ENCODE measurements around the gene SLC5A11. TPM values are rescaled to one million over a fixed set of nuclear protein-coding genes. Genes with fewer than 3 reads are reported as not detected.

The SLC5A11 gene
- total and polyA plus RNA-seq, 2 donors (not counting 1 experiment from before 2014, with no cell fraction given) = under 0.01 TPM; not detected in 1

DNA sequence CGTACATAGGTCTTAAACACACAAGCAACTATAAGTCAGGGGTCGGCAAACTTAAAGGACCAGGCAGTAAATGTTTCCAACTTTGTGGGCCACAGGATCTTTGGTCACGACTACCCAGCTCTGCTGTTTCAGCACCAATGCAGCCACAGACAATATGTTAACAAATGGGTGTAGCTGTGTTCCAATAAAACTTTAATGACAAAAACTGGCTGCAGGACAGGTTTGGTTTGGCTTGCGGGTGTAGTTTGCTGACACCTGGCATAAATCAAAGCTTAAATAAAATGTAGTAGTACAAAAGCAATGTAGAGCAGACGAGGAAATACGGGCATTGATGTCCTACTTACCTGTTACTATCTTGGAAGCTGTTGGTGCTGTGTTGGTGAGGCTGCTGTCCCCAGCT, 84.7 kb downstream of the SLC5A11 start:
- no peaks in the 10 kb centered on the region for H4K20me1 ChIP-seq (ENCODE audit: control insufficient read depth, extremely low read depth, insufficient read depth, low read length)
- TF ChIP-seq EZH2 (IDR thresholded peaks at IDR 0.05; ENCODE audit: low read length, missing control alignments) = no peak
- TF ChIP-seq CTCF (conservative IDR thresholded peaks at IDR 0.05 in 1 of 2, IDR thresholded peaks at IDR 0.05 in 1 of 2; ENCODE audit: low read depth in 1 of 2, low read length in 2 of 2) = no peak

GRCh38 chr16:24931091-24931490, 85.3 kb downstream of the SLC5A11 start:
- no peaks in the 10 kb centered on the region for H4K20me1 ChIP-seq (ENCODE audit: control insufficient read depth, extremely low read depth, insufficient read depth, low read length)
- H3K27me3 ChIP-seq (ENCODE audit: control insufficient read depth, insufficient read depth, low read length) = no peaks in the 10 kb centered on the region
- H3K36me3 ChIP-seq (ENCODE audit: control insufficient read depth, insufficient read depth, low read length) = peaks cover 25% of the 10 kb centered on the region
- H2AFZ ChIP-seq (ENCODE audit: low read length) = no peak overlapping the region
- H3K4me2 ChIP-seq (ENCODE audit: extremely low read depth, insufficient read depth, low read length) = no peak overlapping the region
- H3K79me2 ChIP-seq (ENCODE audit: control insufficient read depth, insufficient read depth, low read length) = no peaks in the 10 kb centered on the region
- no peak overlapping the region for H3K4me3 ChIP-seq (replicated peaks in 1 of 4; ENCODE audit: control extremely low read depth in 1 of 4, insufficient read depth in 1 of 4, low read depth in 3 of 4, low read length in 4 of 4)
- no peak for DNase-seq (ENCODE audit: low read depth in 2 of 2)
- H3K4me1 ChIP-seq (ENCODE audit: control insufficient read depth, extremely low read depth, insufficient read depth, low read length) = no peaks in the 10 kb centered on the region
- H3K9me3 ChIP-seq (ENCODE audit: control insufficient read depth, insufficient read depth, low read depth, low read length) = no peaks in the 10 kb centered on the region
- H3K27ac ChIP-seq (ENCODE audit: insufficient read depth, low read length) = no peak overlapping the region
- H3K9ac ChIP-seq (ENCODE audit: insufficient read depth, low read length) = no peak overlapping the region
- TF ChIP-seq EZH2 (IDR thresholded peaks at IDR 0.05; ENCODE audit: low read length, missing control alignments) (no peak), CTCF (conservative IDR thresholded peaks at IDR 0.05 in 1 of 2, IDR thresholded peaks at IDR 0.05 in 1 of 2; ENCODE audit: low read depth in 1 of 2, low read length in 2 of 2) (no peak)

More for the DNA sequence above, 84.7 kb downstream of the SLC5A11 start:
- no peaks in the 10 kb centered on the region for H3K4me1 ChIP-seq (ENCODE audit: control insufficient read depth, extremely low read depth, insufficient read depth, low read length)
- no peak overlapping the region for H3K4me3 ChIP-seq (replicated peaks in 1 of 4; ENCODE audit: control extremely low read depth in 1 of 4, insufficient read depth in 1 of 4, low read depth in 3 of 4, low read length in 4 of 4)
- H3K4me2 ChIP-seq (ENCODE audit: extremely low read depth, insufficient read depth, low read length) = no peak overlapping the region
- peaks cover 23% of the 10 kb centered on the region for H3K36me3 ChIP-seq (ENCODE audit: control insufficient read depth, insufficient read depth, low read length)
- no peaks in the 10 kb centered on the region for H3K9me3 ChIP-seq (ENCODE audit: control insufficient read depth, insufficient read depth, low read depth, low read length)
- no peak overlapping the region for H3K9ac ChIP-seq (ENCODE audit: insufficient read depth, low read length)
- no peak for DNase-seq (ENCODE audit: low read depth in 2 of 2)
- H3K27me3 ChIP-seq (ENCODE audit: control insufficient read depth, insufficient read depth, low read length) = no peaks in the 10 kb centered on the region
- no peak overlapping the region for H3K27ac ChIP-seq (ENCODE audit: insufficient read depth, low read length)
- no peaks in the 10 kb centered on the region for H3K79me2 ChIP-seq (ENCODE audit: control insufficient read depth, insufficient read depth, low read length)
- no peak overlapping the region for H2AFZ ChIP-seq (ENCODE audit: low read length)

DNA sequence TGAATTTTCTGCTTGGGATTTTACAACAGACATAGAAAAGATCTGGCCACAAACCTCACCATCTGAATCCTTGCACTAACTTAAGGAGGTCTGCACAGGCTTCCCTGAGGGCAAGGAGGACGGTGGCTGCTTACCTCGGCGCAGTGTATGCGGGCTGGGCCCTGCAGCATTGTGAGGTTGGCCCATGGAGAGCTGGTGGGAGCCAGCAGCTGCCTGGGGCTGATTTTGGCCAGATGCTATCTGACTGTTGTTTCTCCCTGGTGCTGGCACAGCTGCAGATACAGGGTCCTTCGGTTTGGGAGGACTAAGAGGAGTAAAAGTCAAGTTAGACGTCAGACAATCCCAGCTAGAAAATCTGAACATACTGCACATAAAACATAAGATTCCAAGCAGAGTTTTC, 89.6 kb downstream of the SLC5A11 start:
- Histone ChIP-seq H3K79me2 (ENCODE audit: control insufficient read depth, insufficient read depth, low read length) (no peaks in the 10 kb centered on the region), H3K4me3 (replicated peaks in 1 of 4; ENCODE audit: control extremely low read depth in 1 of 4, insufficient read depth in 1 of 4, low read depth in 3 of 4, low read length in 4 of 4) (no peak overlapping the region), H3K27ac (ENCODE audit: insufficient read depth, low read length) (no peak overlapping the region), H3K36me3 (ENCODE audit: control insufficient read depth, insufficient read depth, low read length) (peaks cover 19% of the 10 kb centered on the region), H3K9me3 (ENCODE audit: control insufficient read depth, insufficient read depth, low read depth, low read length) (no peaks in the 10 kb centered on the region), H2AFZ (ENCODE audit: low read length) (no peak overlapping the region), H3K4me2 (ENCODE audit: extremely low read depth, insufficient read depth, low read length) (no peak overlapping the region), H4K20me1 (ENCODE audit: control insufficient read depth, extremely low read depth, insufficient read depth, low read length) (no peaks in the 10 kb centered on the region), H3K4me1 (ENCODE audit: control insufficient read depth, extremely low read depth, insufficient read depth, low read length) (no peaks in the 10 kb centered on the region), H3K9ac (ENCODE audit: insufficient read depth, low read length) (no peak overlapping the region), H3K27me3 (ENCODE audit: control insufficient read depth, insufficient read depth, low read length) (no peaks in the 10 kb centered on the region)
- TF ChIP-seq EZH2 (IDR thresholded peaks at IDR 0.05; ENCODE audit: low read length, missing control alignments) (no peak), CTCF (conservative IDR thresholded peaks at IDR 0.05 in 1 of 2, IDR thresholded peaks at IDR 0.05 in 1 of 2; ENCODE audit: low read depth in 1 of 2, low read length in 2 of 2) (no peak)
- no peak for DNase-seq (ENCODE audit: low read depth in 2 of 2)

All from fibroblast of lung (primary cell).